HEK293 (cell line): Measurements from ENCODE around the gene GOLGA3.

ENCODE experiments used
- CTCF ChIA-PET: fragments of 350-600 bp; formaldehyde crosslinking; extraction: SDS; loops from one replicate; lab custom pipeline; 2021; ENCODE audit warnings: antibody characterized with exemption; lab: Yijun Ruan, JAX
- POLR2A ChIA-PET: fragments of 300-600 bp; formaldehyde crosslinking; extraction: SDS; loops from one replicate; lab custom pipeline; 2020; ENCODE audit warnings: antibody characterized with exemption, inconsistent platforms; lab: Yijun Ruan, JAX
- H3K27ac ChIP-seq: fragments of 200-500 bp; sonication (Bioruptor generic); 2 replicates; pipeline ENCODE4 v1.5.1; 2014; ENCODE audit warnings: low read depth, low read length, control low read depth, inconsistent platforms; ENCODE audit errors: extremely low read depth
- H3K36me3 ChIP-seq, 2 experiments: fragments of 200-500 bp in 1 of 2; sonication (Bioruptor generic) in 1 of 2; 1 replicate in 1 of 2; 2 replicates in 1 of 2; pipeline ENCODE4 v1.5.1; 2014 to 2017; ENCODE audit warnings: inconsistent platforms in 2 of 2, low read length in 2 of 2; ENCODE audit not compliant: control insufficient read depth in 2 of 2, insufficient read depth in 1 of 2
- H3K4me1 ChIP-seq: fragments of 200-500 bp; sonication (Bioruptor generic); 2 replicates; pipeline ENCODE4 v1.5.1; 2014; ENCODE audit warnings: mild to moderate bottlenecking, low read length, inconsistent platforms; ENCODE audit not compliant: control insufficient read depth, insufficient read depth
- H3K4me3 ChIP-seq: 2 replicates; pipeline ENCODE4 v1.5.1; 2011; ENCODE audit warnings: low read depth, mild to moderate bottlenecking, control low read depth, low read length, moderate library complexity
- H3K9me3 ChIP-seq: fragments of 200-500 bp; sonication (Bioruptor generic); 2 replicates; pipeline ENCODE4 v1.5.1; 2014; ENCODE audit warnings: low read depth, low read length, inconsistent platforms; ENCODE audit not compliant: control insufficient read depth, insufficient read depth
- INSM2 ChIP-seq: fragments of 450-650 bp; formaldehyde crosslinking; IDR thresholded peaks from 2 replicates; pipeline ENCODE4 v1.5.1; 2016; ENCODE audit warnings: missing biosample characterization, missing genetic modification characterization
- KLF7 ChIP-seq: fragments of 450-650 bp; formaldehyde crosslinking; IDR thresholded peaks from 2 replicates; pipeline ENCODE4 v1.5.1; 2016; ENCODE audit warnings: missing biosample characterization, missing genetic modification characterization, borderline replicate concordance
- PATZ1 ChIP-seq: fragments of 450-650 bp; formaldehyde crosslinking; IDR thresholded peaks from 2 replicates; pipeline ENCODE4 v1.5.1; 2016; ENCODE audit warnings: missing biosample characterization, missing genetic modification characterization
- PBX3 ChIP-seq: sonication (generic); formaldehyde crosslinking; IDR thresholded peaks from 2 replicates; pipeline ENCODE4 v1.8.1; 2022; ENCODE audit warnings: mild to moderate bottlenecking, moderate library complexity, missing genetic modification reagents
- SP3 ChIP-seq: fragments of 450-650 bp; formaldehyde crosslinking; IDR thresholded peaks from 2 replicates; pipeline ENCODE4 v1.5.1; 2016; ENCODE audit warnings: missing biosample characterization, missing genetic modification characterization
- ZBTB10 ChIP-seq: fragments of 450-650 bp; formaldehyde crosslinking; IDR thresholded peaks from 2 replicates; pipeline ENCODE4 v1.5.1; 2016; ENCODE audit warnings: missing biosample characterization, missing genetic modification characterization
- ZBTB8A ChIP-seq: fragments of 450-650 bp; formaldehyde crosslinking; IDR thresholded peaks from 2 replicates; pipeline ENCODE4 v1.5.1; 2016; ENCODE audit warnings: missing biosample characterization, missing genetic modification characterization
- ZNF239 ChIP-seq: fragments of 450-650 bp; formaldehyde crosslinking; IDR thresholded peaks from 2 replicates; pipeline ENCODE4 v1.5.1; 2016; ENCODE audit warnings: missing biosample characterization, missing genetic modification characterization
- ZNF24 ChIP-seq: fragments of 450-650 bp; formaldehyde crosslinking; IDR thresholded peaks from 2 replicates; pipeline ENCODE4 v1.5.1; 2016; ENCODE audit warnings: missing biosample characterization, missing genetic modification characterization
- ZNF324 ChIP-seq: fragments of 450-650 bp; formaldehyde crosslinking; IDR thresholded peaks from 2 replicates; pipeline ENCODE4 v1.5.1; 2016; ENCODE audit warnings: missing biosample characterization, missing genetic modification characterization
- ZNF560 ChIP-seq: fragments of 450-650 bp; formaldehyde crosslinking; IDR thresholded peaks from 2 replicates; pipeline ENCODE4 v1.5.1; 2017; ENCODE audit warnings: missing biosample characterization, missing genetic modification characterization, borderline replicate concordance
- ZNF580 ChIP-seq: fragments of 450-650 bp; formaldehyde crosslinking; IDR thresholded peaks from 2 replicates; pipeline ENCODE4 v1.5.1; 2016; ENCODE audit warnings: missing biosample characterization, missing genetic modification characterization
- ZNF600 ChIP-seq: fragments of 450-650 bp; formaldehyde crosslinking; IDR thresholded peaks from 2 replicates; pipeline ENCODE4 v1.5.1; 2016; ENCODE audit warnings: missing biosample characterization, missing genetic modification characterization
- ZNF610 ChIP-seq: fragments of 450-650 bp; formaldehyde crosslinking; IDR thresholded peaks from 2 replicates; pipeline ENCODE4 v1.5.1; 2016; ENCODE audit warnings: missing biosample characterization, missing genetic modification characterization, borderline replicate concordance
- ZNF76 ChIP-seq: fragments of 450-650 bp; formaldehyde crosslinking; IDR thresholded peaks from 2 replicates; pipeline ENCODE4; 2016; ENCODE audit warnings: low read depth, missing biosample characterization, missing genetic modification characterization, borderline replicate concordance
- ZSCAN30 ChIP-seq: fragments of 450-650 bp; IDR thresholded peaks from 2 replicates; pipeline ENCODE4 v1.5.1; 2018; ENCODE audit warnings: missing biosample characterization, mild to moderate bottlenecking, missing genetic modification characterization, moderate library complexity
- TF ChIP-seq, protein P1 (sequence below): fragments of 450-650 bp; formaldehyde crosslinking; IDR thresholded peaks from 2 replicates; pipeline ENCODE4 v1.5.1; 2016; ENCODE audit warnings: missing biosample characterization, missing genetic modification characterization, borderline replicate concordance
- TF ChIP-seq, protein P2 (sequence below): fragments of 450-650 bp; formaldehyde crosslinking; IDR thresholded peaks from 2 replicates; pipeline ENCODE4 v1.5.1; 2016; ENCODE audit warnings: missing biosample characterization, missing genetic modification characterization

Gene GOLGA3

DNA sequence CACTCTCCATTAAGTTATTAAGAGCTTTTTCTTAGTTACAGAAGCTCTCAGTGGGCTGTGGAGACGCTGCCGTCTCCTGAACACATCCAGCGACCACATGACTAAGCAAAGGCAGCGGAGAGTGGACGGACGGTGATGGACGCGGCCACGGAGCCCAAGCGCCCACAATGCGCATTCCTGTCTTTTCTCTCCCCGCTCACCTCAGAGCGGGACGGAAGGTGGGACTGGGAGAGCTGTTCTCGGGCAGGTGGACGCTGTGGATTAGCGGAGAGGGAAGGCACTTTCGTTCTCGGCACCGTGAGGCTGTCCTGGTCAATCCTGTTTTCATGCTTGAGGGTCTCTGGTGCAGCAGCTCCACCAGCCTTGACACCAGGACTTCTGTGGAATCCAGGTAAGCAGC lies 64.4 kb downstream of the GOLGA3 start (continued):
- TF ChIP-seq, protein P1, sequence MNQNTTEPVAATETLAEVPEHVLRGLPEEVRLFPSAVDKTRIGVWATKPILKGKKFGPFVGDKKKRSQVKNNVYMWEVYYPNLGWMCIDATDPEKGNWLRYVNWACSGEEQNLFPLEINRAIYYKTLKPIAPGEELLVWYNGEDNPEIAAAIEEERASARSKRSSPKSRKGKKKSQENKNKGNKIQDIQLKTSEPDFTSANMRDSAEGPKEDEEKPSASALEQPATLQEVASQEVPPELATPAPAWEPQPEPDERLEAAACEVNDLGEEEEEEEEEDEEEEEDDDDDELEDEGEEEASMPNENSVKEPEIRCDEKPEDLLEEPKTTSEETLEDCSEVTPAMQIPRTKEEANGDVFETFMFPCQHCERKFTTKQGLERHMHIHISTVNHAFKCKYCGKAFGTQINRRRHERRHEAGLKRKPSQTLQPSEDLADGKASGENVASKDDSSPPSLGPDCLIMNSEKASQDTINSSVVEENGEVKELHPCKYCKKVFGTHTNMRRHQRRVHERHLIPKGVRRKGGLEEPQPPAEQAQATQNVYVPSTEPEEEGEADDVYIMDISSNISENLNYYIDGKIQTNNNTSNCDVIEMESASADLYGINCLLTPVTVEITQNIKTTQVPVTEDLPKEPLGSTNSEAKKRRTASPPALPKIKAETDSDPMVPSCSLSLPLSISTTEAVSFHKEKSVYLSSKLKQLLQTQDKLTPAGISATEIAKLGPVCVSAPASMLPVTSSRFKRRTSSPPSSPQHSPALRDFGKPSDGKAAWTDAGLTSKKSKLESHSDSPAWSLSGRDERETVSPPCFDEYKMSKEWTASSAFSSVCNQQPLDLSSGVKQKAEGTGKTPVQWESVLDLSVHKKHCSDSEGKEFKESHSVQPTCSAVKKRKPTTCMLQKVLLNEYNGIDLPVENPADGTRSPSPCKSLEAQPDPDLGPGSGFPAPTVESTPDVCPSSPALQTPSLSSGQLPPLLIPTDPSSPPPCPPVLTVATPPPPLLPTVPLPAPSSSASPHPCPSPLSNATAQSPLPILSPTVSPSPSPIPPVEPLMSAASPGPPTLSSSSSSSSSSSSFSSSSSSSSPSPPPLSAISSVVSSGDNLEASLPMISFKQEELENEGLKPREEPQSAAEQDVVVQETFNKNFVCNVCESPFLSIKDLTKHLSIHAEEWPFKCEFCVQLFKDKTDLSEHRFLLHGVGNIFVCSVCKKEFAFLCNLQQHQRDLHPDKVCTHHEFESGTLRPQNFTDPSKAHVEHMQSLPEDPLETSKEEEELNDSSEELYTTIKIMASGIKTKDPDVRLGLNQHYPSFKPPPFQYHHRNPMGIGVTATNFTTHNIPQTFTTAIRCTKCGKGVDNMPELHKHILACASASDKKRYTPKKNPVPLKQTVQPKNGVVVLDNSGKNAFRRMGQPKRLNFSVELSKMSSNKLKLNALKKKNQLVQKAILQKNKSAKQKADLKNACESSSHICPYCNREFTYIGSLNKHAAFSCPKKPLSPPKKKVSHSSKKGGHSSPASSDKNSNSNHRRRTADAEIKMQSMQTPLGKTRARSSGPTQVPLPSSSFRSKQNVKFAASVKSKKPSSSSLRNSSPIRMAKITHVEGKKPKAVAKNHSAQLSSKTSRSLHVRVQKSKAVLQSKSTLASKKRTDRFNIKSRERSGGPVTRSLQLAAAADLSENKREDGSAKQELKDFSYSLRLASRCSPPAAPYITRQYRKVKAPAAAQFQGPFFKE (tag by site-specific recombination) = no peak
- no peak for TF ChIP-seq ZNF580
- TF ChIP-seq PBX3 (CRISPR knock-in tag) = no peak
- no peak for TF ChIP-seq PATZ1 (tag by site-specific recombination)
- no peak for TF ChIP-seq ZNF24 (tag by site-specific recombination)
- TF ChIP-seq ZNF610 = no peak
- TF ChIP-seq, all 188 proteins: peak for 0

GRCh38 chr12:132761921-132762583 lies 66.6 kb downstream of the GOLGA3 start:
- CTCF ChIA-PET = no interaction called here
- TF ChIP-seq ZSCAN30 (peak; percentile 92), ZNF600 (tag by site-specific recombination) (peak; percentile 94), INSM2 (tag by site-specific recombination) (0 out of 2 replicates have a peak, but pooled peaks have one; percentile 34), ZNF76 (tag by site-specific recombination) (peak; percentile 65; the same call in 1 of the 2 replicates), ZBTB8A (tag by site-specific recombination) (peak; percentile 95), ZNF239 (tag by site-specific recombination) (peak; percentile 55; the same call in 1 of the 2 replicates), ZNF324 (tag by site-specific recombination) (peak; percentile 85), ZBTB10 (peak; percentile 86), KLF7 (tag by site-specific recombination) (peak; percentile 77; the same call in 1 of the 2 replicates), ZNF560 (tag by site-specific recombination) (no peak), SP3 (tag by site-specific recombination) (peak; percentile 40)
- TF ChIP-seq, protein P2, sequence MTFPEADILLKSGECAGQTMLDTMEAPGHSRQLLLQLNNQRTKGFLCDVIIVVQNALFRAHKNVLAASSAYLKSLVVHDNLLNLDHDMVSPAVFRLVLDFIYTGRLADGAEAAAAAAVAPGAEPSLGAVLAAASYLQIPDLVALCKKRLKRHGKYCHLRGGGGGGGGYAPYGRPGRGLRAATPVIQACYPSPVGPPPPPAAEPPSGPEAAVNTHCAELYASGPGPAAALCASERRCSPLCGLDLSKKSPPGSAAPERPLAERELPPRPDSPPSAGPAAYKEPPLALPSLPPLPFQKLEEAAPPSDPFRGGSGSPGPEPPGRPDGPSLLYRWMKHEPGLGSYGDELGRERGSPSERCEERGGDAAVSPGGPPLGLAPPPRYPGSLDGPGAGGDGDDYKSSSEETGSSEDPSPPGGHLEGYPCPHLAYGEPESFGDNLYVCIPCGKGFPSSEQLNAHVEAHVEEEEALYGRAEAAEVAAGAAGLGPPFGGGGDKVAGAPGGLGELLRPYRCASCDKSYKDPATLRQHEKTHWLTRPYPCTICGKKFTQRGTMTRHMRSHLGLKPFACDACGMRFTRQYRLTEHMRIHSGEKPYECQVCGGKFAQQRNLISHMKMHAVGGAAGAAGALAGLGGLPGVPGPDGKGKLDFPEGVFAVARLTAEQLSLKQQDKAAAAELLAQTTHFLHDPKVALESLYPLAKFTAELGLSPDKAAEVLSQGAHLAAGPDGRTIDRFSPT (tag by site-specific recombination) = no peak

More at GRCh38 chr12:132761921-132762583, 66.6 kb downstream of the GOLGA3 start:
- peak overlapping the region; percentile 99 for H3K27ac ChIP-seq
- POLR2A ChIA-PET = no interaction called here
- peak overlapping the region; percentile 65 for H3K4me3 ChIP-seq
- H3K36me3 ChIP-seq = peaks cover 0 to 27% of the 10 kb centered on the region in 2 experiments; a peak in 2 of 3 replicates
- no peaks in the 10 kb centered on the region for H3K9me3 ChIP-seq
- H3K4me1 ChIP-seq = peaks cover 4% of the 10 kb centered on the region
